ENCODE results near the gene KRTAP5-11.
"Not testable (repeated sequence)": the region's sequence is repeated elsewhere in the genome, so short reads cannot be mapped to it uniquely, and the experiment has no call there.

GRCh38 chr11:71537977-71538665, 44.6 kb downstream of the KRTAP5-11 start, which contains the start of gene KRTAP5-8:
- not testable (repeated sequence) for TF ChIP-seq GATA2, GATA3 (IDR thresholded peaks at IDR 0.05; ENCODE audit: low read depth, low read length)

All from SH-SY5Y (cell line).